Measurements from ENCODE around the gene ARF1.

ARF1 gene

DNA sequence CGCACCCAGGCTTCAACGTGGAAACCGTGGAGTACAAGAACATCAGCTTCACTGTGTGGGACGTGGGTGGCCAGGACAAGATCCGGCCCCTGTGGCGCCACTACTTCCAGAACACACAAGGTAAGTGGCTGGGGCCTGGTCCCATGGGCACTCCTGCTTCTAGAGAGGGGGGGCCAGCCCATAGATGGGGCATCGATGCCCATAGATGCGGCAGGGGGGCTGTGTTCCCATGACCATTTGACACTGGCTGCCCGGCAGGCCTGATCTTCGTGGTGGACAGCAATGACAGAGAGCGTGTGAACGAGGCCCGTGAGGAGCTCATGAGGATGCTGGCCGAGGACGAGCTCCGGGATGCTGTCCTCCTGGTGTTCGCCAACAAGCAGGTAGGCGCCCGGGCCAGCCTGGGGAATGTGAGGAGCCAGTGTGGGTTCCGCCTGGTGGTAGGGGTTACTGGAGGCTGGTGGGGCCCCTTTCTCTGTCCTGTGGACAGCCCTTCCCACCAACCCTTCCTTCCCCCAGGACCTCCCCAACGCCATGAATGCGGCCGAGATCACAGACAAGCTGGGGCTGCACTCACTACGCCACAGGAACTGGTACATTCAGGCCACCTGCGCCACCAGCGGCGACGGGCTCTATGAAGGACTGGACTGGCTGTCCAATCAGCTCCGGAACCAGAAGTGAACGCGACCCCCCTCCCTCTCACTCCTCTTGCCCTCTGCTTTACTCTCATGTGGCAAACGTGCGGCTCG lies 15.0 kb downstream of the ARF1 start:
- TF ChIP-seq, protein P1, sequence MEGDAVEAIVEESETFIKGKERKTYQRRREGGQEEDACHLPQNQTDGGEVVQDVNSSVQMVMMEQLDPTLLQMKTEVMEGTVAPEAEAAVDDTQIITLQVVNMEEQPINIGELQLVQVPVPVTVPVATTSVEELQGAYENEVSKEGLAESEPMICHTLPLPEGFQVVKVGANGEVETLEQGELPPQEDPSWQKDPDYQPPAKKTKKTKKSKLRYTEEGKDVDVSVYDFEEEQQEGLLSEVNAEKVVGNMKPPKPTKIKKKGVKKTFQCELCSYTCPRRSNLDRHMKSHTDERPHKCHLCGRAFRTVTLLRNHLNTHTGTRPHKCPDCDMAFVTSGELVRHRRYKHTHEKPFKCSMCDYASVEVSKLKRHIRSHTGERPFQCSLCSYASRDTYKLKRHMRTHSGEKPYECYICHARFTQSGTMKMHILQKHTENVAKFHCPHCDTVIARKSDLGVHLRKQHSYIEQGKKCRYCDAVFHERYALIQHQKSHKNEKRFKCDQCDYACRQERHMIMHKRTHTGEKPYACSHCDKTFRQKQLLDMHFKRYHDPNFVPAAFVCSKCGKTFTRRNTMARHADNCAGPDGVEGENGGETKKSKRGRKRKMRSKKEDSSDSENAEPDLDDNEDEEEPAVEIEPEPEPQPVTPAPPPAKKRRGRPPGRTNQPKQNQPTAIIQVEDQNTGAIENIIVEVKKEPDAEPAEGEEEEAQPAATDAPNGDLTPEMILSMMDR (conservative IDR thresholded peaks at IDR 0.05), result no peak
- no peak overlapping the region for H3K27ac ChIP-seq

- no peak overlapping the region for H3K27ac ChIP-seq
- TF ChIP-seq, protein P1 (conservative IDR thresholded peaks at IDR 0.05), result no peak
Measured at GRCh38 chr1:228098323-228098931, 15.9 kb downstream of the ARF1 start.

GRCh38 chr1:228099331-228099732 lies 16.8 kb downstream of the ARF1 start:
- no peak overlapping the region for H3K27ac ChIP-seq
- TF ChIP-seq, protein P1 (conservative IDR thresholded peaks at IDR 0.05), result no peak

- TF ChIP-seq, protein P1 (conservative IDR thresholded peaks at IDR 0.05), result no peak
- H3K27ac ChIP-seq, result no peak overlapping the region
Measured at GRCh38 chr1:228100822-228101613, 18.5 kb downstream of the ARF1 start.

DNA sequence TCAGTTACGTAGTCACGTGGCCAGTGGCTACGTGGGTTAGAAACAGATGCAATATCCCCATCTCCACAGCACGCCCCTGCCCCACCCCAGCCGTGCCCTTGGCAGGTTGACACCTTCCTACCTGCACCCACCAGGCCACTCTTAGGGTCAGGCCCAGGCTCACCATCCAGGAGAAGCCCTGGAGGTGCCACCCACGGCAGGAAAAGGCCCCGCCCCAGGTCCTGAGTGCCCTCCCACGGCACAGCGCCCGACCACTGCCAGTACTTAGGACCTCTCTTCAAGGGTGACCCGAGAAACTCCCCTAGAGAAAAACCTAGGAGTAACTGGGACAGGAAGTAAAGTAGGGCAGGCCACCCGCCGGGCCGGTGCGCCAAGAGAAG lies 19.1 kb downstream of the ARF1 start:
- TF ChIP-seq, protein P1 (conservative IDR thresholded peaks at IDR 0.05), result no peak
- peak overlapping the region; percentile 62; the same call in 1 of the 2 replicates for H3K27ac ChIP-seq

DNA sequence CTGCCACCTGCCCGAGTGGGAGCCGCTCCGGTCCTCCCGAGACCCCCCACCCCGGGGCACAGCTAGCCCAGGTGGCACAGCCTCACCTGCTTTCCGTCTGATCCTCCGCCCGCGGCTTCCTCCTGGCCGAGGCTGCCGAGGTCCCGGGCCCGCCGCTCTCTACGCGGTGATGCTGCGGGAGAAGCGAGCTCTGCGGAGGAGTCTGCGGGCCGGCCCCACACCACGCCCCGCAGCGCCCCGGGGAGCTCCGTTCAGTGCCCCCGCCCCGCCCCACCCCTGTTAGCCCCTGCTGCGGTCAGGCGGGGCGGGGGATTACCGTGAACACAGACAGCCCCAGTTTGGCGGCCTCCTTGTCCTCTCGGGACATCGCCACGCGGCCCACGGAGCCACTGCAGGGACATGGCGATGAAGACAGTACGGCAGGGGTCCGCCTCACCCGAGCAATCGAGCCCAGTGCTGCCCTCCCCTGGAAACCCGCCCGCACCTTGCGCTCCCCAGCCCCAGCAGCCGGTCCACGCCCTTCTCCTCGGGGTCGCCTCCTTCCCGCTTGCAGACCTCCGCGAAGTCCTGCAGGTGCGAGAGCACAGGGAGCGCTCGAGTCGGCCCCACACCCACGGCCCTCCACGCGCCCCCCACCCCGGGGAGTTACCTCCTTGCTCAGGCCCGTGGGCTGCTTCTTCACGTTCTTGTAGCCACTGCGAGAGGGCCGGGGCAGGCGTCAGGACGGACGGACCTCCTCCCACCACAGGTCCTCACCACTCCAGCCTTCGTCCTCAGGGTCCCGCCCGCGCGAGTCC lies 19.7 kb downstream of the ARF1 start:
- peak overlapping the region; percentile 62 for H3K27ac ChIP-seq
- TF ChIP-seq, protein P1 (conservative IDR thresholded peaks at IDR 0.05), result no peak
